Stimulated activated CD8-positive, alpha-beta memory T cell treated with anti-CD3 and anti-CD28 coated beads, Interleukin-7, amount 100 ng/mL, for 4 hours (primary cell): ENCODE measurements around the gene MEIS3.
"Not testable (repeated sequence)": the region's sequence is repeated elsewhere in the genome, so short reads cannot be mapped to it uniquely, and the experiment has no call there.

Experiments
- DNase-seq, 2 donors: peaks; one replicate each; pipeline ENCODE4 v3.0.0-alpha.2; 2020; ENCODE audit warnings: low read depth in 2 of 2

Gene MEIS3

DNA sequence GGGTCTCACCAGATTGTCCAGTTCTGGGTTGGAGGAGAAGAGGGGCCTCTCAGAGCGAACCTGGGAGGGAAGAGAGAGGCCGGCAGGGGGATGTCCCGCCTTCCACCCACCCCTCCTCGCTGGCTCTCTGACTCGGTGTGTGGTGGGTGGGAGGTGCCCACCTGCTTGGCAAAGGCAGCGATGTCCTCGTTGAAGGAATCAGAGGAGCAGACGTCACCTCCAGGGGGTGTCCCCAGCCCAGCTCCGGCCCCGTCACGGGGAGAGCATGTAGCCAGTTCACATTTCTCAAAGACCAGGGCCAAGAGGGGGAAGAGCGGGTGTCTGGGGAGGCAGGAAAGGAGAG is 2.7 kb downstream of the MEIS3 start:
- DNase-seq: no peak

DNA sequence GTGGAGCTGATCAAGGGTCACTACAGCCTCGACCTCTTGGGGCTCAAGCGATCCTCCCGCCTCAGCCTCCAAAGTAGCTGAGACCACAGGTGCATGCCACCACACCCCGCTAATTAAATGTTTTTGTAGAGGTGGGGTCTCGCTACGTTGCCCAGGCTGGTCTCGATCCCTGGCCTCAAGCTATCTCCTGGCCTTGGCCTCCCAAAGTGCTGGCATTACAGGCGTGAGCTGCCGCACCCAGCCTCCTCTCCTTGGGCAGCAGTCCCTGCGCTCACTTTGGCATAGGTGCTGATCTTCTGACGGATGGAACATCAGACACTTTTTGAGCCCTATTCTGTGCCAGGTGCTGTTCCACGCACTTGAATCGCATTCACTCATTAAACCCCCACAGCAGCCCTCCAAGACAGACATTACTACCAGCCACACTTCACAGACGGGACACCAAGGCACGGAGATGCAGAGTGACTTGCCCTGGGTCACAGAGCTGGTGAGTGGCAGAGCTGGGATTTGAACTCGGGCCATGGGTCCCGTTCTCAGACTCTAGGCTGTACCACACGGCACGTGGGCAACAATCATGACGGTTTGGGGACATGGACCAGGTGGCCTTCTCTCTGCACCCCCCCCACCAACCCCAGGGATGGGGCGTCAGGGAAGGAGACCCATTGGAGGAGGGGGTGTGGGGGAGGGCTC is 3.2 kb downstream of the MEIS3 start:
- no peak for DNase-seq

DNA sequence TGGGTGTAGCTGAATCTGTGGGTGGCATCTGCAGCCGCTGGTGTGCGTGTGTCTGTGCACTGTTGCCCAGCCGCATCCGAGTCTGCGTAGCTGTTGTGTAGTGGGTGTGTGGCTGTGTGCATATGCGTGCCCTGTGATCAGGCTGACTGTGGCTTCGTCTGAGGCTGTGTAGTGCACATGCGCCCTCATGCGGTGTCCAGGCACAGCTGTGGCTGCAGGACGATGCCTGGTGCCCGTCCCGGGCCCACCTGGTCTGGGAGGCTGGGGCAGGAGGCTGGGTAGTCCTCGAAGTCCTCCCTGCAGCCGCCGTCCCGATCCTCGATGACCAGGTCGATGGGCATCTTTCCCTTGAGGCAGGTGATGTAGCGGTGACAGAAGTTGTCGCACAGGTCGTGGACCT is 4.9 kb downstream of the MEIS3 start:
- no peak for DNase-seq

DNA sequence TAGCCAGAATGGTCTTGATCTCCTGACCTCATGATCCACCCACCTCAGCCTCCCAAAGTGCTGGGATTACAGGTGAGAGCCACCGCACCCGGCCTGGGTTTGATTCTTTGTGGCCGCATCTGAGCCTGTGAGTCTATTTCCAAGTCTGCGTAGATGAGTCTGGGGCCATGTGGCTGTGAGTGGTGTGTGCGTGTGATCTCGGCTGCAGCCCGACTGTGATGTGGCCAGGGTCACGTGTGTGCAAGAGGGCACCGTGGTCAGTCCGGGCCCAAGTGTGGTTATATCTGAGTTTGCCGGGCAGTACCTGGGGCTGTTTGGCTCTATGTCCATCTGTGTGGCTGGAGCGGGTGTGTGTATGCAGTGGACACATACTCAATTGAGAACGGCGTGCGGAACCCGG is 5.4 kb downstream of the MEIS3 start:
- no peak for DNase-seq

DNA sequence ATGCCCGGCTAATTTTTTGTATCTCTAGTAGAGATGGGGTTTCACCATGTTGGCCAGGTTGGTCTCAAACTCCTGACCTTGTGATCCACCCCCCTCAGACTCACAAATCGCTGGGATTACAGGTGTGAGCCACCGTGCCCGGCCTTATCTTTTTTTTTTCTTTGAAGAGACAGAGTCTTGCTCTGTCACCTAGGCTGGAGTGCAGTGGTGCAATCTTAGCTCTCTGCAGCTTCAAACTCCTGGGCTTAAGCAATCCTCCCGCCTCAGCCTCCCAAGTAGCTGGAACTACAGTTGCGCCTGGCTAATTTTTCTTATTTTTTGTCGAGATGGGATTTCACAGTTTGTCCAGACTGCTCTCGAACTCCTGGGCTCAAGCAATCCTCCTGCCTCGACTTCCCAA is 7.6 kb downstream of the MEIS3 start:
- not testable (repeated sequence) for DNase-seq

DNA sequence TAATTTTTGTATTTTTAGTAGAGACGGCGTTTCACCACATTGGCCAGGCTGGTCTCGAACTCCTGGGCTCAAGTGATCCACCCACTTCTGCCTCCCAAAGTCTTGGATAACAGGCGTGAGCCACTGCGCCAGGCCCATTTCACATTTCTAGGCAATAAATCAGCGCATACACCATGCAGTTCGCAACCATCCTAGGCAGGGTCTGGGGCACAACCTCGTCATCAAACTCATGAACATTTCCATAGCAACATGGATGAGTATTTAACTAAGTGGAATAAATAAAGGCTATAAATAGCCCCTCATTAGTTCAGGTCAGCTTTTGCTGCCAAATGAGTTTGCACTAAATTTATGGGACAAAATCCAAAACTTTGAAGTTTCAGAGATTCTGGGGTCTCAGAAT is 8.2 kb downstream of the MEIS3 start:
- DNase-seq: no peak

DNA sequence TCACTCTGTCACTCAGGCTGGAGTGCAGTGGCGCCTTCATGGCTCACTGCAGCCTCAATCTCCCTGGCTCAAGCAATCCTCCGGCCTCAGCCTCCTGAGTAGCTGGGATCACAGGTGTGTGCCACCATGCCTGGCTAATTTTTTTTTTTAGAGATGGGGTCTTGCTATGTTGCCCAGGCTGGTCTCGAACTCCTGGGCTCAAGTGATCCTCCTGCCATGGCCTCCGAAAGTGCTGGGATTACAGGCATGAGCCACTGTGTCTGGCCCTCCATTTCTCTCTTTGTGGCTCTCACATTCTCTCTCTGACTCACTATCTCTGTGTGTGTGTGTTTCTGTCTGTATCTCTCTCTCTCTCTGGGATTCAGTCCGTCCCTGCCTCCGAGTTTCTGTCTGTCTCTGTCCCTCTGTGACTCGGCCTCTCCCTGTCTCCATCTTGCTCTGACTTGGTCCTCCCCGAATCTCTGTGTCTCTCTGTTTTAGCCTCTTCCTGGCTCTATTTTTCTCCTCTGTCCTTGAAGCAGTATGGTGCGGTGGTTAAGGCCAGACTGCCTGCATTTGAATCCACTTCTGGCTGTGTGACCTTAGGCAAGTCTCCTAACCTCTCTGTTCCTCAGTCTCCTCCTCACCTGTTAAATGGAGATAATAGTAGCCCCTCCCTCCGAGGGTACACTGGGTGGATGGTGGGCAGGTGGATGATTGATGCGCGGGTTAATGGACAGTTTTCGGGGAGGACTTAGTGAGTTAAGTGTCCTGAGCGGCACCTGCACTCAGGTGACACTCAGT is 11.0 kb downstream of the MEIS3 start:
- no peak for DNase-seq

DNA sequence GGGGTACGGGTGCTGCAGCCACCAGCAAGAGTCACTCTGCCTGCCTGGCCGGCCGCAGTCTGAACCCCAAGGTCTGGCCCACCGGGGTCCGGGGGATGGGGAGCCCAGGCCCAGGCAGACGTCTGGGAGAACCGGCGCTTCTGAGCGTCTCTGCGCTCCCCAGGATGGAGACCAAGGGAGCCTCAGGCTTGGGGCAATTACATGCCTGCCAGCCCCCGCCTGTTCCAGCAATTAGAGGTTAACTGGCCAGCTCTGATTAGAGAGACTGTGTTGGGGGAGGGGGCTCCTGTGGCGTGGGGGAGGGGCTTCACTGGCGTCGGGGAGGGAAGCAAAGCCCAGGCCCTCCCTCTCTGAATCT is 11.9 kb downstream of the MEIS3 start:
- no peak for DNase-seq

DNA sequence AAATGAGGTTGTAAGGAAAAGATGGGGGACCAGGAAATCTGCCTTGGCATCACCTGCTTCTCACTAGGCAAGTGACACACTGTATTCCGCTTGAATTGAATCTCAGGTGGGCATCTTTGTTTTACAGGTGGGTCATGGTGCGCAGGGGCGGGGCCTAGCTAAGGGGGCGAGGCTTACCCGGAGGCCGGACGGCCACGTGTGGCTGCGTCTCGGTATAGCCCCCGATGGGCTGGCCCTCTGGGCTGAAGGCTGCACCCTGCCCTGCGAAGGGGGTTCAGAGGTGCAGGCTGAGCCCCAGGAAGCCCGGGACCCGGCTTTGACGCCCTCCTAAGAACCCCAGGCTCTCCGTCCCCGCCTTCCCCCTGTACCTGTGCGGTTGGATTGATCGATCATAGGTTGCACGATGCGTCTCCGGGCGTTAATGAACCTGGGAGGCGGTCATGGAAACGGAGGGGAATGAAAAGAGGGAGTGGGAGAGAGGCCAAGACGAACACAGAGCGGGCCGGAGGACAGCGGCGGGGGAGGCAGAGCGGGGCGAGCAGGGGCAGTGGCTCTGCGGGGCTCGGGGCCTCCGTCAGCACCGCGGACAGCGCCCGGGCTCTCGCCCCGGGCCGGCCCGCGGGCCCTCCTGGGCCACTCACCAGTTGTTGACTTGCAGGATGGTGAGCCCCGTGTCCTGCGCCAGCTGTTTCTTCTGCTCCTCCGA is 12.5 kb downstream of the MEIS3 start:
- DNase-seq: no peak

DNA sequence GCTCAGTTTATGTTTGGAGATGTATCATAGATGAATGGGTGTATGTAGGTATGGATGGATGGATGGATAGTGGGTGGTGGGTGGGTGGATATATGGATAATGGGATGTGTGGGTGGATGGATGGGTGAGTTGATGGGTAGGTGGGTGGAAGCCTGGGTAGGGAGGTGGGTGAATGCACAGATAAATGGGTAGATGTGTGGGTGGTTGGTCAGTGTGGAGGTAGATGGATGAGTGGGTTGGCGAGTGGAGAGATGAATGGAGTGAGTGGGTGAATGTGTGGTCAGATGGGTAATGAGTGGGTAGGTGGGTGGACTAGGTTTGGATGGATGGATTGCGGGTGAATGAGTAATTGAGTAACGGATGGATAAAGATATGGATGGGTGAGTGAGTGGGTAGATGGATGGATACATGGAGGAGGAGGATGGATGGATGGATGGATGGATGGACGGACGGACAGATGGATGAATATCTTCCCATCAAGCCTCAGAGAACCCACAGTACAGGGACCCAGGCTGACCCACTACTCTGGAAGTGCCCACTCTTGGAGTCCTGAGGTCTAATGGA is 13.4 kb downstream of the MEIS3 start:
- DNase-seq: no peak

DNA sequence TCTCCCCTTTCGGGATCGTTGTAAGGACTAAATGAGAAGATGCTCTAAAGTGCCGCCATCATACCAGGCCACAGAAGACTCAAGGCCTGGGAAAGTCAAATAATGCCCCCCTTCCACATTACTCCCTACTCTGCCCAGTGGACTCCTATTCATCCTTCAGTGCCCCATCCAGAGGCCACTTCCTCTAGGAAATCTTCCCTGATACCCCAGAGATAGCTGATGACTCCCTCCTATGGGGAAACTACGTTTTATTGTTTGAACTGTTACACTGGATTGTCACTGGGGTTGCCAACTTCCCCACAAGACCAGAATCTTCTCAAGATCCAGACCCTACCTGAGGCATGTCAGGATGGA is 14.2 kb downstream of the MEIS3 start:
- DNase-seq: no peak

DNA sequence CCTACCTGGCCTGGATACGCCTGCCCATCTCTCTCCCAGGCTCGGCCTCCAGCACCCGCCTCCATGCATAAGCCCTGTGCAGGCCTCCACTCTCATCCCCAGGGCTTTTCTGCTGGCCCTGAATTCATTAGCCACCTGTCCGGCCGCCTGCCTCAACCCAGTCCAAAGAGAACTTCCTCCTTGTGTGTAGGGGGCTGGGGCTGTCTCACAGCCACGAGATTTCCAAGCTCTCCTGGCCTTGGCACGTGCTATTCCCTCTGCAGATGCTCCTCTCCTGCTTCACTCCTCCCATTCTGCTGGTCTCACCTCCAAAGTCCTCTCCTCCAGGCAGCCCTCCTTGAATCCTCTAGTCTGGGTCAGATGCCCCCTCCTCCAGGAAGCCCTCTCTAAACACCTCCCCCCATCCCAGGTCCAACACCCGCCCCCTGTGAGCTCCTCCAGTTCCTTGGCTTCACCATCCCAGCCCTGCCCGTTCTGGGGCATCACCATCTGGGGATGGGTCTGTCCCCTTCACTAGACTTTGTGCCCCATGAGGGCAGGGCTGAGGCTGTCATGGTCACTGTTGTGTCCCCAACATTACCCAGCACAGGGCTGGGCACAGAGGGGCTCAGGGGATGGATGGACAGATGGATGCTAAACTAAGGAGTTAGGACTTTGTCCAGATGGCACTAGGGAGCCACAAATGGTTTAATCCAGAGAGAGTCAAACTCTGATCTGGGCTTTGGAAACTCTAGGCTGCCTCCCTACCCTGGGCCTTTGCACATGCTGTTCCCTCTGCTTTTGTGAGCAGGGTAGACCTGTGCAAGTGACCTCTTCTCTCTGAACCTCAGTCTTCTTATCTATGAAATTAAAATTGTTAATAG is 14.8 kb downstream of the MEIS3 start:
- no peak for DNase-seq

DNA sequence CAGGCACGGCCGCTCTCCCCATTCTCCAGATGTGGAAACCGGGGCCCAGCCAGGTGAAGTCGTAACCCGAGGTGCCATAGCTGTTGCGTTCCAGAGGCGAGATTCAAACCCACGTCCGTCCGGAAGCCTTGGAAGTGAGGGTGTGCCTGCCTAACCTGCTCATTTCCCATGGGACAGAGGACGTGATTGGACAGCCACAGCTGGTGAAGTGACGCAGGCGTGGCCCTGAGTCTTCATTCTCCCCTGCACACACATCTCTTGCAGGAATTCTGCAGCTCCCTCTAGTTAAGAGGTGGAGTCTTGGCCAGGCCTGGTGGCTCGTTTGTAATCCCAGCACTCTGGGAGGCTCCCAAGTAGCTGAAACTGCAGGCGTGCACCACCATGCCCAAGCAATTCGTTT is 16.8 kb downstream of the MEIS3 start:
- no peak for DNase-seq

DNA sequence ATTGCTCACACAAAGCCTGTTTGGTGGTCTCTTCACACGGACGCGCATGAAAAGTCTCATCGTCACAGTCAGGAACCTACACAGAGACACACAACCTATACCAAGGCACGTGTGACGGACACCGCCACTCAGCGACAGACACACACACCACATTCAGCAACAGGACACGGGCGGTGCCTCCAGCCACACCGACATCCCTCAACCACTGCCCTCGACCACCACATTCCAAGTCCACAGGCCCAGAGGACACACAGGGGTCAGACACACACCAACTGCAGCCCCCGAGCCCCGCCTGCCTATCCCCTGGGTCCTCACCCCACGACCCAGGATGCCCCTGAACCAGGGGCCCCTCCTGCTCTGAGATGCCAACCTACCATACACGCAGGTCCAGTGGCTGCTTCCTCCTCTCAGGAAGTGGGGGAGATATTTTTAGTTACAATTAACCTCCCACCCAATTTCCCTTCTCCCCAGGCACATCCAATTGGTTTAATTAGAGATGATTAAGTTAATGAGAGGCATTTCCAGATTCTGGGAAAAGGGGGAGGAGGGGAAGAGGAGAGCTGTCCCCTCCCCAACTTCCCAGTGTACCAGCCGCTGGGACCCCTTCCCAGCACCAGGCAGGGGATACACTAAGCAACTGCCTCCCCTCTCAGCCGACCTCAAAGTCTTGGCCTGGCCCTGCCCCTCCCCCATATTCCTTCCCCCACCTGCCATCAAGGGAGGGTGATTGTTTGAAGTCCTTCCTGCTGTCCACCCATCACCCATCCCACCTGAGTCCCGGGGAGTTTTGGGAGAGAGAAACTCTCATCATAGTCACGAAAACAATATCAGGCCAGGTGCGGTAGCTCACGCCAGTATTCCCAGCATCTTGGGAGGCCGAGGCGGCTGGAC is 20.4 kb downstream of the MEIS3 start:
- no peak for DNase-seq

DNA sequence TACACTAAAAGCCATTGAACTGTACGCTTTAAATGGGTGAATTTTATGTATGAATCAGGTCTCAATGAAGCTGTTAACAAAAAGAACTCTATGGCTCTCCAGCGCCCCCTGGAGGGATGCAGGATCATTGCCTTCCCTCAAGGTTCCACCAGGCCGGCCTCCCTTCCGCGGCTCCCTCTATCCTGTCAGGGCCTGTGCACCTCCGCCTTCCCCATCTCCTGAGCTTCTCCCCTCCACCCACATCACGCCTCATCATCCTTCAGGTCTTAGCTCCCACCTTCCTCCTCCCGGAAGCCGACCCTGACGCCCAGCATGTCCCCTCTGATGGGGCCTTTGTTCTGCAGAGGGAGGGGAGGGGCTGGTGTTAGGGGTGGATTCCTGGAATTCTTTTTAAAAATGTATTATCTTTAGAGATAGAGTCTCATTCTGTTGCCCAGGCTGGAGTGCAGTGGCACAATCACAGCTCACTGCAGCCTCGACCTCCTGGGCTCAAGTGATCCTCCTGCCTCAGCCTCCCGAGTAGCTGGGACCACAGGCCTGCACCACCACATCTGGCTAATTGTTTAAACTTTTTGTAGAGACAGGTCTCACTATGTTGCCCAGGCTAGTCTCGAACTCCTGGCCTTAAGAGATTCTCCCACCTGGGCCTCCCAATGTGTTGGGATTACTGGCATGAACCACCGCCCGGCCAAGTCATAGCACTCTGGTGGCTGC is 27.7 kb downstream of the MEIS3 start:
- DNase-seq: peak; percentile 57 to 64

DNA sequence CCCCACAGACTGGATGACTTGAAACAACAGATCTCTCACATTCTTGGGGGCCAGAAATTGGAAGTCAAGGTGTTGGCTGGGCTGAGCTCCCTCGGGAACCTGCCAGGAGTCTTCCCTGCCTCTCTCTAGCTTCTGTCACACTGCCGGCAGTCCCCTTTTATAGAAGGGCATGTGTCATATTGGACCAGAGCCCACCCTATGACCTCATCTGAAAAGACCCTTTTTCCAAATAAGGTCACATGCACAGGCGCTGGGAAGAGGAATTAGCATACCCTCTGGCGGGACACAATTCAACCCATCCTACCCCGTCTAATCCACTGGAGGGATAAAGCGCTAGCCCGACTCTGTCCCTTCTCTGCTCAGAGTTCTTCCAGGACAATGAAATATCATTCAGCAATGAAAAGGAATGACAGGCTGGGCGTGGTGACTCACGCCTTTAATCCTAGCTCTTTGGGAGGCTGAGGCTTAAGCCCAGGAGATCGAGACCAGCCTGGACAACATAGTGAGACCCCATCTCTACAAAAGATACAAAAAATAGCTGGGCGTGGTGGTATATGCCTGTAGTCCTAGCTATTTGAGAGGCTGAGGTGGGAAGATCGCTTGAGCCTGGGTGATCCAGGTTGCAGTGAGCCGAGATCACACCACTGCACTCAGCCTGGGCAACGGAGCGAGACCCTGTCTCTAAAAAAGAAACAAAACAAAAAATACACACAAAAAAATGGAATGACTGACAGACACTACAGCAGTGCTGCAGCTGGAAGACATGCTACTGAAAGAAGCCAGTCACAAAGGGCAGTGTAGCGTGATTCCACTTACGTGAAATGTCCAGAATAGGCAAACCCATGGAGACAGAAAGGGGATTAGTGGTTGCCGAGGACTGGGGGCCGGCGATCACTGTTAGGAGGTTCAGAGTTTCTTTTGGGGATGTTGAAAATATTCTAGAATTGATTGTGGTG is 28.5 kb downstream of the MEIS3 start:
- DNase-seq: no peak

DNA sequence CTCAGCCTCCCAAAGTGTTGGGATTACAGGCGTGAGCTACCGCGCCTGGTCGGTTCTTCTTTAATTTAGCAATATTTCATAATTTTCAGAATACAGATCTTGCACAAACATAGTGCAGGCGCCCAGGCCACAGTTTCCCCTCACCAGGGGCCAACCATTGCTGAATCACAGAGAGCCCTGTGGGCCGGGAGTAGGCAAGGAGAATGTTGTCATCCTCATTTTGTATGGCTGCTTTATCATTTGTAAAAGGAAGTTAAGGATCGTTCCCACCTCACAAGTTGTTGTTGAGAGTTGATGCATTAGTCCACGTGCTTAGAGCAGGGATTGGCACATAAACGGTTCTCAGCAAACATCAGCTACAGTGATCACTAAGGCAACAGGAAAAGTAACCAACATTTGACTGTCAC is 30.2 kb downstream of the MEIS3 start:
- DNase-seq: no peak

DNA sequence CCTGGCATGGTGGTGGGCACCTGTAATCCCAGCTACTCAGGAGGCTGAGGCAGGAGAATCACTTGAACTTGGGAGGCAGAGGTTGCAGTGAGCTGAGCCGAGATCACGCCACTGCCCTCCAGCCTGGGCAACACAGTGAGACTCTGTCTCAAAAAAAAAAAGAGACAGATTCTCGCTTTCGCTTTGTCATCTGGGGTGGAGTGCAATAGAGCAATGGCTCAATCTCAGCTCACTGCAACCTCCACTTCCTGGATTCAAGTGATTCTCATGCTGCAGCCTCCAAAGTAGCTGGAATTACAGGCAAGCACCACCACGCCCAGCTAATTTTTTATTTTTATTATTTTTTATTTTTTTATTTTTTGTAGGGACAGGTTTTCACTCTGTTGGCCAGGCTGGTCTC is 30.6 kb downstream of the MEIS3 start:
- not testable (repeated sequence) for DNase-seq

DNA sequence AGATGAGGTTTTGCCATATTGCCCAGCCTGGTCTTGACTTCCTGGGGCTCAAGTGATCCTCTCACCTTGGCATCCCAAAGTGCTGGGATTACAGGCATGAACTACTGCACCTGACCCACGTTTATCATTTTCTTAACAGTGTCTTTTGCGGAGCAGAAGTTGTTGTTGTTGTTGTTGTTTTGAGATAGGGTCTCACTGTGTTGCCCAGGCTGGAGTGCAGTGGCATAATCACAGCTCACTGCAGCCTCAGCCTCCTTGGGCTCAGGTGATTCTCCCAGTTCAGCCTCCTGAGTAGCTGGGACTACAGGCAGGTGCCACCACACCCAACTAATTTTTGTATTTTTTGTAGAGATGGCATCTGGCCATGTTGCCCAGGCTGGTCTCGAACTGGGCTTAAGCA is 31.7 kb downstream of the MEIS3 start:
- not testable (repeated sequence) for DNase-seq
